ENCODE measurements around the gene DOLK. TPM values are rescaled to one million over a fixed set of nuclear protein-coding genes. Genes with fewer than 3 reads are reported as not detected.

Gene DOLK
- total RNA-seq, 1 experiment from 2014 or later = 20.1 TPM

DNA sequence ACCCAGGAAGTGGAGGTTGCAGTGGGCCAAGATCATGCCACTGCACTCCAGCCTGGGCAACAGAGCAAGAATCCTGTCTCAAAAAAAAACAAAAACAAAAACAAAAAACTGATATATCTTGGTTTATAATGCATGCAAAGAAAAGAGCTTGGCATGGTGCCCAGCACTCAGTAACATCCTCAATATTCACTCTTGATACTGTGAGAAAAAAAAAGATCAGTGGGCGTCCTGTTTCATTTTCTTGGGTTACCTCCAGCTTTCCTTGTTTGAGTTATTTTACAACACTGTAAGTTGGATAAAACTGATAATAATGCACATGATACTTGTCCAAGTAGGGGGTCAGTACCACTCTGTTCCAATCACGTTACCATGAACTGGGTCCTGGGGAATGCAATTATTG lies 18.8 kb downstream of the DOLK start:
- H3K23ac ChIP-seq (ENCODE audit: insufficient read length, low read depth, low read length) = no peak overlapping the region
- no peak overlapping the region for H3K9ac ChIP-seq (ENCODE audit: extremely low read depth, insufficient read length, low read length)
- WGBS (ENCODE audit: extremely low coverage, insufficient read length, low lambda C conversion rate) = no CpG with 5 or more reads among the region's 2 CpGs
- no peak overlapping the region for H2BK15ac ChIP-seq (ENCODE audit: low read depth, low read length)
- no peaks in the 10 kb centered on the region for H3K79me1 ChIP-seq (ENCODE audit: insufficient read depth, low read depth, low read length, poor library complexity, severe bottlenecking)
- H3K23me2 ChIP-seq (ENCODE audit: insufficient read length, low read depth, low read length, poor library complexity, severe bottlenecking) = no peaks in the 10 kb centered on the region
- H2AK5ac ChIP-seq (ENCODE audit: insufficient read length, low read length) = no peak overlapping the region
- Mint-ChIP-seq H3K27me3 (ENCODE audit: low read depth) (no peaks in the 10 kb centered on the region; the same call in 1 of the 2 replicates), H3K9me3 (no peaks in the 10 kb centered on the region), H3K27ac (peak overlapping the region in 1 of 3 experiments; percentile 85; a peak in 2 of 7 replicates), H3K4me1 (peaks cover 5 to 6% of the 10 kb centered on the region in 2 experiments), H3K36me3 (ENCODE audit: insufficient read depth in 1 of 3, low read depth in 3 of 3) (peaks cover 0 to 3% (median 0%) of the 10 kb centered on the region in 3 experiments; a peak in 1 of 7 replicates), H3K4me3 (no peak overlapping the region)
- H3K56ac ChIP-seq (ENCODE audit: insufficient read length, low read depth, low read length) = no peak overlapping the region
- DNase-seq = no peak
- no peak overlapping the region for H2AFZ ChIP-seq (ENCODE audit: low read length)
- no peak overlapping the region for H4K91ac ChIP-seq (ENCODE audit: insufficient read length, low read depth, low read length)
- H4K5ac ChIP-seq (ENCODE audit: insufficient read length, low read depth, low read length) = no peak overlapping the region
- H2BK12ac ChIP-seq (ENCODE audit: insufficient read length, low read depth, low read length) = no peak overlapping the region
- no peaks in the 10 kb centered on the region for H3K9me3 ChIP-seq (ENCODE audit: control insufficient read depth, low read depth, low read length)
- no peaks in the 10 kb centered on the region for H3K79me2 ChIP-seq (ENCODE audit: insufficient read depth, low read length)
- no peak overlapping the region for H3T11ph ChIP-seq (ENCODE audit: low read length)
- H2BK120ac ChIP-seq (ENCODE audit: low read depth, low read length, poor library complexity, severe bottlenecking) = no peak overlapping the region
- no peak overlapping the region for H3K4me2 ChIP-seq (ENCODE audit: insufficient read depth, insufficient read length, low read length)
- no peak overlapping the region for H3K14ac ChIP-seq (ENCODE audit: insufficient read depth, low read length)
- no peaks in the 10 kb centered on the region for H4K20me1 ChIP-seq (ENCODE audit: control insufficient read depth, insufficient read depth, insufficient read length)
- no peaks in the 10 kb centered on the region for H3K4me1 ChIP-seq (ENCODE audit: insufficient read depth, low read length)
- TF ChIP-seq, protein P1, sequence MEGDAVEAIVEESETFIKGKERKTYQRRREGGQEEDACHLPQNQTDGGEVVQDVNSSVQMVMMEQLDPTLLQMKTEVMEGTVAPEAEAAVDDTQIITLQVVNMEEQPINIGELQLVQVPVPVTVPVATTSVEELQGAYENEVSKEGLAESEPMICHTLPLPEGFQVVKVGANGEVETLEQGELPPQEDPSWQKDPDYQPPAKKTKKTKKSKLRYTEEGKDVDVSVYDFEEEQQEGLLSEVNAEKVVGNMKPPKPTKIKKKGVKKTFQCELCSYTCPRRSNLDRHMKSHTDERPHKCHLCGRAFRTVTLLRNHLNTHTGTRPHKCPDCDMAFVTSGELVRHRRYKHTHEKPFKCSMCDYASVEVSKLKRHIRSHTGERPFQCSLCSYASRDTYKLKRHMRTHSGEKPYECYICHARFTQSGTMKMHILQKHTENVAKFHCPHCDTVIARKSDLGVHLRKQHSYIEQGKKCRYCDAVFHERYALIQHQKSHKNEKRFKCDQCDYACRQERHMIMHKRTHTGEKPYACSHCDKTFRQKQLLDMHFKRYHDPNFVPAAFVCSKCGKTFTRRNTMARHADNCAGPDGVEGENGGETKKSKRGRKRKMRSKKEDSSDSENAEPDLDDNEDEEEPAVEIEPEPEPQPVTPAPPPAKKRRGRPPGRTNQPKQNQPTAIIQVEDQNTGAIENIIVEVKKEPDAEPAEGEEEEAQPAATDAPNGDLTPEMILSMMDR (conservative IDR thresholded peaks at IDR 0.05) = no peak
- H3K4ac ChIP-seq (ENCODE audit: low read depth, low read length) = no peak overlapping the region
- H4K8ac ChIP-seq (replicated peaks; ENCODE audit: insufficient read length, low read depth, low read length) = no peak overlapping the region
- H3K18ac ChIP-seq (ENCODE audit: insufficient read length, low read depth, low read length) = no peak overlapping the region
- no peak overlapping the region for H3K27ac ChIP-seq (ENCODE audit: insufficient read length, low read depth, low read length)
- H3K27me3 ChIP-seq (ENCODE audit: insufficient read depth, low read length) = no peaks in the 10 kb centered on the region
- H2BK20ac ChIP-seq (ENCODE audit: low read depth, low read length, poor library complexity, severe bottlenecking) = no peak overlapping the region
- no peak overlapping the region for H2BK5ac ChIP-seq (ENCODE audit: insufficient read length, low read length)
